CD1c-positive myeloid dendritic cell (primary cell): ENCODE results near the gene USP2.
"Not testable (repeated sequence)": the region's sequence is repeated elsewhere in the genome, so short reads cannot be mapped to it uniquely, and the experiment has no call there.

ENCODE experiments used
- DNase-seq: peaks from one replicate; pipeline ENCODE4 v3.0.0-alpha.2; 2016; ENCODE audit errors: extremely low spot score

The USP2 gene

GRCh38 chr11:119412072-119412471, 30.6 kb upstream of the USP2 start:
- no peak for DNase-seq

- no peak for DNase-seq
Observed at GRCh38 chr11:119410501-119410900, 29.0 kb upstream of the USP2 start.

GRCh38 chr11:119409731-119410130, 28.2 kb upstream of the USP2 start:
- DNase-seq: no peak

- peak; percentile 1 for DNase-seq
Observed at GRCh38 chr11:119406005-119406404, 24.5 kb upstream of the USP2 start.

DNA sequence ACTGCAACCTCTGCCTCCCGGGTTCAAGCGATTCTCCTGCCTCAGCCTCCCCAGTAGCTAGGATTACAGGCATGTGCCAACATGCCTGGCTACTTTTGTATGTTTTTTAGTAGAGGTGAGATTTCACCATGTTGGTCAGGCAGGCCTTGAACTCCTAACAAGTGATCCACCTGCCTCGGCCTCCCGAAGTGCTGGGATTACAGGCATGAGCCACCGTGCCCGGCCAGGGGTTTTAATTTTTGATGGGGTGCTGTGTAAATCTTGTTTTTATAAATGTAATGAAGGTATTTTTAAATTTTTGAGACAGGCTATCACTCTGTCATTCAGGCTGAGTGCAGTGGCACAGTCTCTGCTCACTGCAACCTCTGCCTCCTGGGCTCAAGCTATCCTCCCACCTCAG, 24.0 kb upstream of the USP2 start:
- DNase-seq: not testable (repeated sequence)

DNA sequence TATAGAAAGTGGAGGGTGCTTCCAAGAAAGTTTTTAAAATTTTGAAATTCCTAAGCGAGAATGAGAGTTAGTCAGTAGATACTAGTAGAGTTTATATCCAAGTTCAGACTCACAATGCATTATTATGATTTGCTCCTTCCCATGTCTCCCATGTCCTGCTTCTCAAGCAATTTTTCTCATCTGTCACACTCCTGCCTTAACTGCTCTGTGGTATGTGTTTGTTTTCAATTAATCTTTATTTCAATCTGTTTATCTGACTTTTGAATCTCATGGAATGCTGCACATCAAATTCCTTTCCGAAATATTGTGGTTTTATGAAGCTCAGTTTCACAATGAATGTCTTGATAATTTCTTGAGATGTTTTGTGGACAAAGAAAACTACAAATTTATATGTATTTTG, 23.4 kb upstream of the USP2 start:
- DNase-seq: no peak

GRCh38 chr11:119403021-119403420, 21.5 kb upstream of the USP2 start:
- no peak for DNase-seq

DNA sequence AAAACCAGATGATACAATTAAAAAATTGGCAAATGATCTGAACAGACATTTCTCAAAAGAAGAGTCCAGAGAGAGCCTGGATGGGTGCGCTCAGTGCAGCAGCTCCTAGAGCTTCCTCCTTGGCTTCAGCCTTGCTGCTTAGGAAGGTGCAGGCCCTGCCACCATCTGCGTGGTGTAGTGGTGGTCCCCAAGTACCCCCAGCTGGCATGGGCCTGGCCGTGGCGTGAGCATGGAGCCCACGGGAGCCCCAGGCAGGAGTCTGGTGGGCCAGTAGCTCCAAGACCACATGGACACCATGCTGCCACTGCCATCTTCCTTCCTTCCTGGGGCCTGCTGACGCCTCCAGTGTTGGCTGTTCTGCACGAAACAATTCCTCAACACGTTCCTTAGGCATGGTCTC, 21.0 kb upstream of the USP2 start:
- DNase-seq: no peak

DNA sequence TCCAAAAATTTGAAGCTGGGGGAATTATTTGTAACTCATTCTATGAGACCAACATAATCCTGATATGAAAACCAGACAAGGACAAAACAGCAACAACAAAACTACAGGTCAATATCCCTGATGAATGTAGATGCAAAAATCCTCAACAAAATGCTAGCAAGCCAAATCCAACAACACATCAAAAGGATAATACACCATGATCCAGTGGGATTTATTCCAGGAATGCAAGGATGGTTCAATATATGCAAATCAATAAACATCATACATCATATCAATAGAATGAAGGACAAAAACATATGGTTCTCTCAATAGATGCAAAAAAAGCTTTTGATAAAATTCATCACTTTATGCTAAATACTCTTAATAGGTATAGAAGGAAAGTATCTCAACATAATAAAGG, 19.4 kb upstream of the USP2 start:
- no peak for DNase-seq

DNA sequence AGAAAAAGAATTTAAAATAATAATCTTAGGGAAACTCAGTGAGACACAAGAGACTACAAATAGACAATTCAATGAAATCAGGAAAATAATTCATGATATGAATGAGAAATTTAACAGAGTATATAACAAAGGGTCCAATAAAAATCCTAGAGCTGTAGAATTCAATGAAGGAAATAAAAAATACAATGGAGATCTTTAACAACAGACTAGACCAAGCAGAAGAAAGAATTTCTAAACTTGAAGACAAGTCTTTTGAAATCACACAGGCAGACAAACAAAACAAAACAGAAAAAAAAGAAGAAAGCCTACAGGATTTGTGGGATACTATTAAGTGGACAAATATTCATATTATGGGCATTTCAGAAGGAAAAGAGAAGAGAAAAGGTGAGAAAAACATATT, 16.2 kb upstream of the USP2 start:
- no peak for DNase-seq

- DNase-seq: no peak
Observed at GRCh38 chr11:119396835-119397234, 15.3 kb upstream of the USP2 start.

DNA sequence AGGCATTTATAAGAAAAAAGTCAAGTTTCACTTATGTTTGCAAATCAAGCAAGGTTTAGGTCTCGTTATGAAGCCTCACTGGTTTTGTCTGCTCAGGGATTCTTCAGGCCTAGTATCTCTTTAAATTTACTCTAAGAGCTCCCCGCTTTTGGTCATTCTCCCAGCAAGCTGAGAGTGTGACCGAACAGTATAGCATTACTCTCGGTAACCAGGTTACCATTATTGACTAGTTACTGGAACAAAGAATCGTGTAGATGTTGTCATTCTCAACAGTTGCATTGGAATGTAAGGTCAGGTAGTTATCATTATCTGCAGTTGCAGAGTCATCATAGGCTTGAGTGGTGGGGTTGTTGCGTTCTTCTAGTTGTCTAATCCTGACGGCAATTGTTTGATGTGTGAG, 9.8 kb upstream of the USP2 start:
- no peak for DNase-seq

GRCh38 chr11:119389611-119390254, 8.2 kb upstream of the USP2 start:
- DNase-seq: no peak

DNA sequence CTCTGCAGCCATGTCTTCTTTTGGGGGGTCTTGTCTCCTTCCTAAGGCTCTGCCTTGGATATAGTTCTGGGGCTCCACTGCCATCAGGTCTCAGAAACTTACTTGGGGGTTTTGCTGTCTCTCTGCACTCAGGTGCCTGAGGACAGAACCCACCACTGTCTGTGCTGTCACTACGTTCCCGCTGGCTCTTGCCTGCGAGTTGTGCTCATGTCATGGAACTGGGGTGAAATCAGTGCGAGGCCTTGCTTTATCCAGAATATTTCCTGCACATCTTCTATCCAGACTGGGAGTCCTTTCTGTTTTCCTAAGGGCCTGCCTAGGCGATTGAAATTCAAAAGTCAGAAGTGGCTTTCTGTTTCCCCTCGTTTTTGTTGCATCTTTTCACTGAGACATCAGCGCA, 6.6 kb upstream of the USP2 start:
- no peak for DNase-seq

DNA sequence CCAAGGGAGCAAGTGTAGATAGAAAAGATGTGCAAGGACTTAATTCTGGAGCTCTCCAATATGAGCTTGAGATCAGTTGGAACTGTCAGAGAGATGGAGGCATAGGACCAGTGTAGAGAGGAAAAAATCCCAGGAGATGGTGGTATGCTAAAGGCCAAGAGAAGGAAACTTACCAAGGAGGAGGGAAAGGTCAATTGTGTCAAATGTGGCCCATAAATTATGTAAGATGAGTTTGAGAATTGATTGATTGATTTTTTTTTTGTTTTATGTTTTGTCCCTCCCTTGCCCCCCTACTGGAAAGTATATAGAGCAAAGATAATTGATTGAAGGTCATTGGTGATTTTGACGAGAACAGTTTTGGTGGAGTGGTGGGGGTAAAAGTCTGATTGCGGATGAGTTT, 2.8 kb upstream of the USP2 start:
- no peak for DNase-seq

DNA sequence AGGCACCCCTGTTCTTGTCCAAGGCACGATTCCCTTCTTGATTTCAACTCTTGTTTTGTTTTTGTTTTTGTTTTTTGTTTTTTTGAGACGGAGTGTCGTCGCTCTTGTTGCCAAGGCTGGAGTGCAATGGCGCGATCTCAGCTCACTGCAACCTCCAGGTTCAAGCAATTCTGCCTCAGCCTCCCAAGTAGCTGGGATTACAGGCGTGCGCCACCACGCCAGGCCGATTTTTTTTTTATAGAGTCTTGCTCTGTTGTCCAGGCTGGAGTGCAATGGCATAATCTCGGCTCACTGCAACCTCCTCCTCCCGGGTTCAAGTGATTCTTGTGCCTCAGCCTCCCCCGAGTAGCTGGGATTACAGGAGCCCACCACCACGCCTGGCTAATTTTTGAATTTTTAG, 1.0 kb upstream of the USP2 start:
- not testable (repeated sequence) for DNase-seq

DNA sequence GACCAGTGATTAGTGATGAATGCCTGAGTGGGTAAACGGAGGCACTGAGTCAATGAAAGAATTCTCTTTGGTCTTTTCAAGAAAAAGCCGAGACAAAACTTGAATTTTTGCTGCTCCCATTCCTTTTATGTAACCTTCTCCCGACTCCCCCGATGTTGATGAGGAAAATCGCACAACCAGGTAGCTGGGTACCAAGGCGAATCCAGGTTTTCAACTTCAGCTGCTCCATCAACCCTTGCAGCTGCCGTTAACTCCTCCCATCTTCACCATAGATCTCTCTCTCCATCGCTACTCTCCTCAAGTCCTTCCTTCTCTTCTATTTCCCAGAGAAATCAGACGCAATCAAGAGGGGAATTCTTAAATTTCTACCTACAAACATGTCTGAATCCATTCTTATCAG, 611 bp upstream of the USP2 start:
- DNase-seq: no peak

DNA sequence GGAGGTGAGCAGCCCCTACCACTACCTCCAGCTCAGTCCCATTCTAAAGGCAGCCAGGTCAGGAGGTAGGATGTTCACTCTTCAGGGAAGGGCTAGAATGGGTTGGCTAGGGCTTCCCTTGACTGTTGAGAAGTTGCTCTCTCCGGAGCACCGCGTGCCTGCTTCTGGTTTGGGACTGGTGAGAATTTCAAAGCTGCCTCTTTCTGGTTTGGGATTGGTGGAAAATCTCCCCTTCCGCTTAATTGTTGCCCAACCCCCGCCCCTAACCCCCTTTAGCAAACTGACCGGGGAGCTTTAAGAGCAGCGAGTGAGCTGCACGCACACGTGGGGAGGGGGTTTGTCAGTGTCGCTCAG, 686 bp downstream of the USP2 start:
- peak; percentile 18 for DNase-seq

- DNase-seq: no peak
Observed at GRCh38 chr11:119380160-119380826, 1.2 kb downstream of the USP2 start.

DNA sequence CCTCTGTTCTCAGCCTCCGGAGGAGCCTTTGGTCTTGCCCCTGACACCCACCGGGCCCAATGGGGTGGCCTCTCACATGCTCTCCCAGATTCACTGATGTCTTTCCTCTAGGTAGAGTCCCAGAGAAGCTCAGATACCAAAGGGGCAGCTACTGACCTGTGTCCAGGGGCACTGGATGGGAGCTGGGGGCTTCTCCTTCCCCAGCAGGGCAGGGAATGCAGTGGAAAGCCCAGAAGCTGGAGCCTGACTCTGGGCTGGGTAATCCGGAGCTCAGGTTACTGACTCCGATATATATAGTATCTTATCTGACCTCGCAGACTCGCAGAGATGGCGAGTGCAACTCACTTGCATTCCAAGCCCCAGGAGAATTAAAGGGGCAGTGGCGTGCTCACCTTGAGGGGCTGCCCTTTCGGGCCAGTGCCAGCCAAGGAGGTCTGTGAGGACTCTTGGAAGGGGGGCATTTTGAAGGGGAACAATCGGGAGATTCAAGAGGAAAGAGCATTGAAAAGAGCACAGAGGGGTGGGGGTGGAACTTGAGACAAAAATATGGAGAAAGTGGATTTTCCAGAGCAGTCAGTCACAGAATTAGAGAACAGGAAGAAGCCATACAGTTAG, 2.5 kb downstream of the USP2 start:
- no peak for DNase-seq

- DNase-seq: no peak
Observed at GRCh38 chr11:119377961-119378667, 3.4 kb downstream of the USP2 start.

- DNase-seq: no peak
Observed at GRCh38 chr11:119377112-119377901, 4.2 kb downstream of the USP2 start.
